Mucosa of descending colon (tissue), 3 donors: ENCODE results near the gene TACR1. TPM values are rescaled to one million over a fixed set of nuclear protein-coding genes. Genes with fewer than 3 reads are reported as not detected.

Source experiments
- ATAC-seq: fragments of 200-7000 bp; cut with Tn5 transposase; one replicate; pipeline ENCODE4 v1.9.1; 2020; ENCODE audit warnings: mild to moderate bottlenecking, moderate library complexity
- DNase-seq, 3 donors: peaks; one replicate each; pipeline ENCODE4 v3.0.0-alpha.2; 2020
- H3K36me3 ChIP-seq: fragments of 200-600 bp; one replicate; pipeline ENCODE4 v1.8.0; 2021; ENCODE audit warnings: low read depth, mild to moderate bottlenecking
- H3K4me1 ChIP-seq: fragments of 200-600 bp; one replicate; pipeline ENCODE4 v1.8.0; 2021; ENCODE audit warnings: low read depth, mild to moderate bottlenecking
- H3K4me3 ChIP-seq: fragments of 200-600 bp; one replicate; pipeline ENCODE4 v1.8.0; 2021; ENCODE audit warnings: mild to moderate bottlenecking
- H3K9me3 ChIP-seq: fragments of 200-600 bp; one replicate; pipeline ENCODE4 v1.8.0; 2021; ENCODE audit warnings: mild to moderate bottlenecking
- intact Hi-C, 2 donors: fragments of 100-400 bp; cut with DNase I in 1 of 2; cut with micrococcal nuclease in 1 of 2; formaldehyde crosslinking; loops; one replicate each; pipeline versions ENCODE4 v1.11.0 to v1.11.1; 2022; cut with DNase I, micrococcal nuclease
- total RNA-seq, 3 donors: library from RNA; stranded (reverse); fragmentation: NEBNext Ultra II Directional in 2 of 3; extraction: Animal tissue kit (Norgen Biotek cat#: 25700) in 2 of 3; gene quantifications; one replicate each; pipeline versions ENCODE4 v1.2.1 to v1.2.4, GENCODE V29; 2021 to 2023
- TF ChIP-seq, protein P1 (sequence below): fragments of 200-600 bp; IDR thresholded peaks from one replicate; pipeline ENCODE4 v1.8.0; 2022; ENCODE audit warnings: antibody characterized with exemption, mild to moderate bottlenecking
- donor health status: DM: no; HTN: no; CAD: no; lungs with moderate emphysema.
- donor health status: DM: no; HTN: no; CAD: no.
- donor health status: DM: no; HTN: yes; CAD: no.

TACR1 gene
- total RNA-seq, 3 donors from 2014 or later: 0.81 to 1.2 (median 1.0) TPM

DNA sequence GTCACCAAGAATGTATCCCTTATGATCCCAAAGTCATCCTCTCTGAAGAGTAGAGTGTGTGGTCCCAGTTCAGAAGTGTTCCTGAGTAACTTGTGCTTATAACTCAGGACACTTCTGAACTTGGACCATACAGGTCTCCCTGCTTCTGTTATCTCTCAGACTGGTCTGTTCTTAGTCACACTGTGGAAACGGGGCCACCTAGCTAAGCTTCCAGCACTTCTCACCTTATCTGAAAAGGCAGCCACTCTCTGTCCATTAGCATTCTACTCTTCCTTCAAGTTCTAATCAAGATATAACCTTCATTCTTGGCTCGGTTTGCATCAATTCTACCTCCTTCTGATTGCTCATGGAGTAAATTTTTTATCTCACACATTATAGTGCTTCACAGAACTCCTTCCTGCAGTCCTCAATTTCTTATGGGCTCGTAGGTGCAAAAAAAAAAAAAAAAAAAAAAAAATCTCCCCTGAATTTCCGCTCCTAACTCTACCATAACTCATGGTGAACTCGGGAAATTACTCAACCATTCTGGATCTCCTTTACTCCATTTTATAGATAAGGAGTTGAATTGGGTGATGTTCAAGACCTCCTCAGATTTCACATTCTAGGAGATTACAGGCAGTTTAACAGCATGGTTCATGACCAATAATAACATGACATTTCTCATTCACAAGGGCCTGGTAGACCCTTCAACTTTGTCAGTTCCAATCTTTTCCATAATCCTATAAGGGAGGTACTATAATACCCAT lies 108.4 kb downstream of the TACR1 start:
- Histone ChIP-seq H3K4me3 (no peak overlapping the region), H3K4me1 (no peaks in the 10 kb centered on the region), H3K36me3 (no peaks in the 10 kb centered on the region), H3K9me3 (no peaks in the 10 kb centered on the region)
- ATAC-seq: no peak
- DNase-seq: no peak
- intact Hi-C loops: no loop called here
- TF ChIP-seq, protein P1, sequence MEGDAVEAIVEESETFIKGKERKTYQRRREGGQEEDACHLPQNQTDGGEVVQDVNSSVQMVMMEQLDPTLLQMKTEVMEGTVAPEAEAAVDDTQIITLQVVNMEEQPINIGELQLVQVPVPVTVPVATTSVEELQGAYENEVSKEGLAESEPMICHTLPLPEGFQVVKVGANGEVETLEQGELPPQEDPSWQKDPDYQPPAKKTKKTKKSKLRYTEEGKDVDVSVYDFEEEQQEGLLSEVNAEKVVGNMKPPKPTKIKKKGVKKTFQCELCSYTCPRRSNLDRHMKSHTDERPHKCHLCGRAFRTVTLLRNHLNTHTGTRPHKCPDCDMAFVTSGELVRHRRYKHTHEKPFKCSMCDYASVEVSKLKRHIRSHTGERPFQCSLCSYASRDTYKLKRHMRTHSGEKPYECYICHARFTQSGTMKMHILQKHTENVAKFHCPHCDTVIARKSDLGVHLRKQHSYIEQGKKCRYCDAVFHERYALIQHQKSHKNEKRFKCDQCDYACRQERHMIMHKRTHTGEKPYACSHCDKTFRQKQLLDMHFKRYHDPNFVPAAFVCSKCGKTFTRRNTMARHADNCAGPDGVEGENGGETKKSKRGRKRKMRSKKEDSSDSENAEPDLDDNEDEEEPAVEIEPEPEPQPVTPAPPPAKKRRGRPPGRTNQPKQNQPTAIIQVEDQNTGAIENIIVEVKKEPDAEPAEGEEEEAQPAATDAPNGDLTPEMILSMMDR: no peak

DNA sequence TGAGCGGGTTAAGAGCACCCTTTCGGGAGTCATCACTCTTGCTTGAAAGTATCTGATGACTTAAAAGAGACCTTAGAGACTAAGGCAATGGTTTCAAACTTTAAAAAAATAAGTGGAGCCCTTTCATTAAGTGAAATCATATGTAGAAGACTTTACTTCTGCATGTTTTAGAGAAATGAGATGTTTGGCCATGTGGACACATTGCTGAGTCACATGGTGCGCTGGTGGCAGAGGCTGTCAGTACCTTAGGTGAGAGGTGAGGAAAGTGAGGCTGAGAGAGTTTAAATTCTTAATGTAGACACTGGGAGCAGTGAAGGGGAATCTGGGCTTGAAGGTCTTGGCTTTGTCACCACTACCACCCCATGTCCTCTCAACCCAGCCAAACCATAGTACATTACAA lies 109.8 kb downstream of the TACR1 start:
- intact Hi-C loops: no loop called here
- DNase-seq: no peak
- Histone ChIP-seq H3K9me3 (no peaks in the 10 kb centered on the region), H3K4me3 (no peak overlapping the region), H3K36me3 (no peaks in the 10 kb centered on the region), H3K4me1 (no peaks in the 10 kb centered on the region)
- no peak for ATAC-seq
- TF ChIP-seq, protein P1: no peak

DNA sequence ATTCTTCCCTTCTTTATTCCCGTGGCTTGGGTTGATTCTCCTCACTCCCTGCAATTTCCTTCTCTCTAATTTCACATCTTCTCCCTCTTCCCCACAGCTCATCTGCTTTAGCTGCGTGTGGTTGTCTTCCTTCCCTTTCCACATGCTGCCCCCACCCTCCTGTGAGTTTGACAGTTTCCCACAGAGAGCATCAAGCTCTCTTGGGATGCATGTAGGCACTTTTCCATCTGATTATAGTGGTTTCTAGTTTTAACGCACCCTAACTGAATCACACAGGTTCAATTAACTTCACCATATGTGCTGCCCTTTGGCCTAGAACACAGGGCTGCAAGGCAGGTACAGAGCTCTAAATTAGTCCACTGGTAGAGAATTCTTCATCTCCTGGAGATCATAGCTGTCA lies 110.5 kb downstream of the TACR1 start:
- Histone ChIP-seq H3K36me3 (no peaks in the 10 kb centered on the region), H3K9me3 (no peaks in the 10 kb centered on the region), H3K4me3 (no peak overlapping the region), H3K4me1 (no peaks in the 10 kb centered on the region)
- intact Hi-C loops: no loop called here
- DNase-seq: no peak
- ATAC-seq: no peak
- TF ChIP-seq, protein P1: no peak

DNA sequence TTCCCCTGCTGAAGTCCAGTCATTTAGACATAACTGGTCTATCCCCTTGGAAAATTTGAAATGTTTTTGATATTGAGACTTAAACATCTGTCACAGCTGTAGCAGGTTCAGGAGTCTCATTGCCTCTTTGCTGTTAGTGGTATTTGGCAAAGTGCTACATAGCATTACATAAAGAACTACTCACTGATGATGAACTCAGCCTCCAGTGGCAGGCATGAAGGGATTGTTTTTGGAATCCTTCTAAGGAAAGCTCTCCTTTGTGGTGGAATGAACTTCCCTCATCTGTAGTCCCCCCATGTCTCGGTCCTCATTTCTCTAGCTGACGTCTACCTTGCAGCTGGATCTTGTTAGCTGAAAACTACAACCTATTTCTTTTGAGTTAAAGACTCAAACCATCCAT lies 111.6 kb downstream of the TACR1 start:
- H3K9me3 ChIP-seq: no peaks in the 10 kb centered on the region
- no peak for DNase-seq
- intact Hi-C loops: no loop called here

DNA sequence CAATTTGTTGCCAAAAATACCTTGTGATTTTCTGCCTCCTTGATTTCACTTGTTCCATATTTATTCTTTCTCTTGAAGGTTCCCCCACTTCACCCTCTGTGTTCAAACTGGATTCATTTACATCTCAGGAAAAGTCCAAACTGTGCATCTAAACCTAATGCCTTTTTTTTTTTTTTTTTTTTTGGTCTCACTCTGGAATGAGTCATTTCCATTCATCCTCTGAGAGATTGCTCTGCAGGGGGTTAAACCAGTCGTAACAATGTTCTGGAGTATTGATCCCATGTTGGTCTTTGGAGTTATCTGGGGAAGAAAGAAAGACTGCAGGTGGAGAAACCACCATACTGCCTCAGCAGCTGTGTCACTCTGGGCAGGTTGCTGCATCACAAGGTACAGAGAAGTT lies 119.7 kb downstream of the TACR1 start:
- TF ChIP-seq, protein P1: no peak
- H3K4me3 ChIP-seq: no peak overlapping the region
- no peak for ATAC-seq
- intact Hi-C loops: no loop called here
- no peak for DNase-seq
- no peaks in the 10 kb centered on the region for H3K9me3 ChIP-seq
- no peaks in the 10 kb centered on the region for H3K36me3 ChIP-seq
- H3K4me1 ChIP-seq: no peaks in the 10 kb centered on the region

More for the DNA sequence above, 111.6 kb downstream of the TACR1 start:
- ATAC-seq: no peak
- H3K36me3 ChIP-seq: no peaks in the 10 kb centered on the region
- TF ChIP-seq, protein P1: no peak
- H3K4me3 ChIP-seq: no peak overlapping the region
- no peaks in the 10 kb centered on the region for H3K4me1 ChIP-seq
